HG03571 (cell line): ENCODE measurements around the gene PLPPR1.
"Not testable (repeated sequence)": the region's sequence is repeated elsewhere in the genome, so short reads cannot be mapped to it uniquely, and the experiment has no call there.

Source experiments
- ATAC-seq: cut with Tn5 transposase; IDR thresholded peaks from one replicate; pipeline ENCODE4 v1.9.1; 2021; ENCODE audit not compliant: unreplicated experiment

The PLPPR1 gene

DNA sequence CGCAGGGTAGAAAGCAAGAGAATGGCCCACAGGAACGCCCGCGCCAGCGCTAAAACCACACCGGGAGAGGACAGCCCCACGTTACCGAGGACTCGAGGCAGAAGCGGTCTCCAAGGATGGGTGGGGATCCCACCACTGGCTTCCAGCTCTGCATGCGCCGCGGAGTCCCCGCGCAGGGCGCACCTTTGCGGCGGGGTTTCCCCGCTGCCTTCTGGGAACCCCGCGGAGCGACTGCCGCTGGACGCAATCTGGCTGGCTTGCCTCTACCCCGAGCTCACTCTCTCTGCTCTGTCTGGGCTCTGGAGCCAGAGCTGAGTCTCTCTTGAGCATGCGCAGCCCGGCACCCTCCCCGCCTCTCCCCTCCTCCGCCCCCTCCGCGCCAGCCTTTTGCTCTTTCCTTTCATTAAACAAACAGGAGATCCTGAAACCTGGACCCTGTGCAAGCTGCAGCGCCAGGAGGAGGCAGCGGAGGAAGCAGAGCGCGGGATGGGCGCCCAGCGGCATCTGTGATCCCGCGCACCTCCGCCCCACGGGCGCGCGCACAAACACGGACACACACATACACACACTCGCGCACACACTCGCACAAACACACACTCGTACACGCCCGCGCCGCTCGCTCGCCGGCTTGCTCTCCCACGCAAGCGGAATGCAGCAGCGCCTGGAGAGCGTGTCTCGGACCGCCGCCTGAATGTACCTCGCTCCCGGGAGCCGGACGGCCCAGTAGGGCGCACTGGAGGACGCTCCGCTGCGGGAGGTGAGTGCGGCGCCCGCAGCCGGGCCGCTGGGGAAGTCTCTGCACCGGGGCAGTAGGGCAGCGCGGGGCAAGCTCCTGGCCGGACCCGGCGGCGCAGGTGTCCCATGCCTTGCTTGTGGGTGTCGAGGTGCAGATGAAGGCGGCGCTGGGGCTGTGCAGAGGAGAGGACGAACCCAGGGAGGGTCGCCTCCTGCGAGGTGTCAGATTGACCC is at the start of gene PLPPR1:
Gene PLPPR1, plus strand, starts transcription at position 382 of the 969 bp plus-strand sequence.
- ATAC-seq = no peak

DNA sequence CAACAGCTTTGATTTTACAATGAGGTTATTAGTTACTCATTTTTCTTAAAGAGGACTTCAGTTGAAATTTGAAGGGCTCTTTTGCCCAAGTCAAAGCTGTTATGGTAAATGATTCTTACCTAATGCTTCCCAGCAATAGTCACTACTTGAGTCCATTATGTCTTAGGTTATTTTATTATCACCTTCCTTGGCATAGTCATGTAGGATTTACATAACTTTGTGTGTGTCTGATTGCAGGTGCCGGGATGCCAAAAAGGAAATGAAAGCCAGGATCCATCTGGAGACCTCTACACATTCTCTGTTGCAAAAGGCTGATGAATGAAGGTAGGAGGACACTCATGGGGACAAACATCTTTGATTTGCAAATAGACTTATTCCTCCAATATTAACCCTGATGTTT is 38.8 kb upstream of the PLPPR1 start:
- no peak for ATAC-seq

DNA sequence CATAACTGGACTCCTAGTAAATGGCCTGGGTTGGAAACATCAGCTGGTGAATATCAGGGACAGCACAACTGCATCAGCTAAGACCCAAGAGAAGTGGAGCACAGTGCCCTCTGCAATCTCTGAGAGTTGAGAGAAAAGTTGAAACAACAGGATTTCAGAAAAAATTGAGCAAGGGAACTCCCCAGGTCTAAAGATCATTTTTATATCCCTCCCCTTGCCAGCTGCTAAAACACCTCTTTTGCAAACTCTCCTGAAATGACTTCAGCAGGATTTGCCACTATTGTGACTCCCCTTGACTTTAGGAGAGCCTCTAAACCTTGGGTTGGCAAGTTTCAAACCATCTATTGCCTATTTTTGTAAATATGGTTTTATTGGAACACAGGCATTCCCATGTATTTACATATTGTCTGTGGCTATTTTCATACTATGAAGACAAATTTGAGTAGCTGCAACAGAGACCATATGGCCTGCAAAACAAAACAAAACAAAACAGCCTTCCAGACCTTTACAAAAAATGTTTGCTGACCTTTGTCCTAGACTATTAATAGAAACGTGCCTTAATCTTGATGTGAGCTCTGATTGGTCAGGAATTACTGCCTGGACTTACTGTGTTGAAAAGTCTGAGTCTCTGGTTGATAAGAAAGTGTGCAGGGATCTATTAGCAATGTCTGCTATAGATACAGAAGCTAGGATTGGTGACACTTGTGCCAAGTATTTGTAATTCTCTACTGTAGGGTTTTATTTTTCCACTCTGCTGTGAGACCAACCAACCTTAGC is 37.7 kb upstream of the PLPPR1 start:
- ATAC-seq = no peak

DNA sequence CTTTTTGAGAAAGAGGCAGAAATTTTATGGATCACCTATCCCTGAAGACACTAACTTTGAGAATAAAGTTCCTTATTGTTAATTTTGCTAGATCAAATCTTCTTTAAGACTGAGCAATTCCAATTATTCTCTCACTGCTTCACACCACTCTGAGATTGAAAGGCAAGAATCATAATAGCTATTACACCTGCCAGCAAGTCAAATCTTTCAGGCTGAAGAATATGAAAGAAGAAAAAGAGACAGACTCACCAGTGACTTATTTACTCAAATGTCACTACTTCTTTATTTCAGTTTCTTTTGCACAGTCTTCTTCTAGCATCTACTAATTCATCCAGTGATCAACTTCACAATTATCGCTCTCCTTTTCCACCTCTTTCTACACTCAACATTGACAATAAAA is 35.9 kb upstream of the PLPPR1 start:
- no peak for ATAC-seq

DNA sequence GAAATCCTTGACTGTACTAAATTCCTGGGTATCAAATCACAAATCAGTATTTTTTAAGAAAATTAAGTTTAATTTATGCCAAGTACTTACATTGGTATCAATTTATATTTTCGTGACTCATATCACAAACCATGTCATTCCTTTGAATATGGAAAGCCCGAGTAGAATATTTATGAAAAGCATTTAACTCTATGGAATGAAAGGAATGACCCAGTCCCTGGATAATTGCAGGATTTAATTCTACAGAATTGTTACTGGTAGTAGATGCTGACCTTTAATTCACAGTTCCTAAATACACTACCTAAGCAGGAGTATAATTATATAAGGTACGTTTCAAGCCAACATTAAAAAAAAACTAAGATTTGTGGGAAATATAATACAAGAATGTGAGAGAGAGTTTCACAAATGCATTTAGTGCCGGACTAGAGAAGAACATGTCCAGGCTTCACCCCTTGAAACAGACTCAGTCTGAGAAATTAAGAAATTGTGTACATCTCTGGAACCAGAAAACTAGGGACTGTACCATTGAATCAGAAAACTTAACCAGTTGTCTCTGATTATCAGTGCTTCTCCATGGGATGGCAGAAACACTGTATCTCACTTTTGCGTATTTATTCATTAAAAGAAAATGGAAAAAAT is 28.5 kb upstream of the PLPPR1 start:
- ATAC-seq = no peak

DNA sequence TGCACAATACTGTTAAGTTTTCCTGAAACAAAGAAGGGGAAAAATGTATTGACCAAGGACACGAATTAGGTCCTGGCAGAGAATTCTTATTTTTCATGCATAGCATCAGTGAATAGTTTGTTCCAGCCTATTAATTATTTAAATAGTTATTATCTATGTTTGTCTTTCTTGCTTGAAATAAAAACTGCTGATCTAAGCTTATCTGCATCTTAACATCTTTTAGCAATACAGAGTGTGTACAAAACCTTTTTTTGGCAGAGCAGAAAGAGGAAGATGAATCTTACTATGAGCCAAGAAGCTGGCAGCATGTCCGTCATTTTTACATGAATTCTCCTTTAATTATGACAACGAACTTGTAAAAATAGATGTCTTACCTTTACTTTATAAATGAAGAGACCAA is 23.3 kb upstream of the PLPPR1 start:
- ATAC-seq = no peak

DNA sequence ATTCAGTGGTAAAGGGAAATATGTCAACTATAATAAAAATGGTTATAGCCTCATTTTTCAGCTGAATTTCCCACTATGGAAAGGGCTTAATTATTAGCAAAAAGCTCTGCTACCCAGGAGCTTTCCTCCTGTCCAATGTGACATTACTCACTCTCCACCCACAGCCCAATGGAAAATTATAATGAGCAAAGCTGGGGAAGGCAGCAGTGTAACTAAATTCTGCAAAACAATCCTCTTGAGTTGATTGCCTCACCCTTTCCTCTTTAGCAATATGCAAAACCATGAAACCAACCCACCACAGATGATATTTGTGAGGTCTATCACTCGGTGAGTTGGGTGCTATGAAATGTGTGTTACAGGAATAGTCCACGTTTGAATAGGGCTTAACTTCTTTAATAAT is 14.0 kb upstream of the PLPPR1 start:
- no peak for ATAC-seq

DNA sequence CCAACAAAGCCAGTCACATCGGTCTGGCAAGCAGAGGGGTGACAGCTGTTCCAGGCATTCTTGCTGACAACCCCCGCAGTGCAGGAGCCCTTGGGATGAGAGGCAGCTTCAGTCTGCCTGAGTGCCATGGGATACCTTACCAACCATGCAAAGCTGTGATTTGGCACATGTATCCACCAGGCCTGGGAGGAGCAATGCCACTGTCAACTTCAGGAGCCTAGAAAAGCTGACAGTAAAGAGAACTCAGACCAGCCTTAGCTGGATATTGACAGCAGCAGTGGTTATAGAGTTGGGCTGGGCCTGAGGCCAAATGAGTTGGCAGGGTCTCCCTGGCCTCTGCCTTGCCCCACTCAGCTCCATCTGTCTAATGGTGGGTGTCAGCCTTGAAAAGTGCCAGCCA is 10.1 kb upstream of the PLPPR1 start:
- ATAC-seq = no peak

DNA sequence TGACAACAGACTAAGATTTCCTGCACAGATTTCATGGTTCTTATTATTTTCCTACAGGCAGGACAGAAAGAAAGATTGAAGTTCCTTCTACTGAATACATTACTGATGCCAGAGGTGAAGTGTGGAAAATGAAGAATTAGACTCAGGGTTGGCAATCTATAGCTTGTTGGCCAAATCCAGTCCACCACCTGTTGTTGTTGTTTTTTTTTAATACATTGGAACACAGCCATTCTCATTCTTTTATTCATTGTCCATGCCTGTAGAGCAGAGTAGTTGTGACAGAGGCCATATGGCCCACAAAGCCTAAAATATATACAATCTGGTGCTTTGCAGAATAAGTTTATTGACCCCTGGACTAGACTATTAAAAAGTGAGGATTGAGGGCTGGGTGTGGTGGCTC is 5.8 kb upstream of the PLPPR1 start:
- no peak for ATAC-seq

DNA sequence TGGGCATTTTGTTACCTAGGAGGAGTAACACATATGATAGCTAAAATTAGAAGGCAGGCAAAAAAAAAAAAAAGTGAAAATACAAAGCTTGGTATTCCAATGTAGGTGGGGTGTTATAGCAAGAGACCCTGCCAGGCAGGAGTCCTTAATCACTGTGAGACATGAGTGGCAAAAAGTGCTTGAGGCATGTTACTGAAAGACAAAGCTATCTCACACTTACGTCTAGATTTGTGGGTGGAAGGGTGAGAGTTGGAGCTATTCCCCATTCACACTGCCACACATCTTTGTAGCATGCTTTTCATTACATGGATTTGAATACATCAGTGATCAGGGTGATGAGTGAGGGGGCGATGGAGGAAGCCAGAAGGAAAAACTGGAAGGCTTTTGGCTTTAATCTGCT is 2.6 kb upstream of the PLPPR1 start:
- ATAC-seq = no peak

DNA sequence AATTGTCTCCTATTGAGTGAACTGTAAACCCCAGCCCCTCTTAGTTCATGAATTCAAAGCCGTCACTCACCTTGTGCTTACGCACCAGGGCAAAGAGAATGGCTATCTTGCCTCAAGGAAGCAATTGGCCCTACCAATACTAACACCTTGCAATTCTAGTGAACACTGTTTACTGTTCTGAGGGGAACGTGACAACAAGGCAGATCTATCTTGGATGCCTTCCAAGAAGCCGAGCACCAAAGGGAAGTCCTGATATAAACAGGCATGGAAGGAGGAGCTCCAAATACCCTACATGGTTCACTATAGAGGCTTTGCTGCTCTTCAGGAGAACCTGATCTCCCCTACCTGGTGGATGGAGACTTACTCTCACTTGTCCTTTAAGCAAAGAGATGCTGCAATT is 1.7 kb upstream of the PLPPR1 start:
- ATAC-seq = no peak

DNA sequence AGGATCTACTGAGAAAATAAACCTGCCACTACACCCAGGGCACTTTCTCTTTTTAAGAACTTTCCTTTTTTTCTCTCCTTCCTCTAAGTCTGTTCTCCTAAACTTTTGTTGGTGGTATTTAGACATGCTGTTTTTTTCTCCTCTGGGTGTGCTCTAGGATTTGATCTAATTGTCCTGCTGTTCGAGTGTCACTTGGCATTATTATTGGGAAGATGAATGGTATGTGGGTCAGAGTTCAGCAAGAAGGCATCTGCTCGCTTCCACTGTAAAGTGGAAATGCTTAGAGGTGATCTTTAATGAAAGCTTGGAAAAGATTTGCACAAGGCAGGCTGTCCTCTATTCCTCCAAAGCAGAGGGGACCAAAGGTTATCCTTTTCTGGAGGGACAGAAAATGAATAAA is 1.3 kb upstream of the PLPPR1 start:
- ATAC-seq = no peak

DNA sequence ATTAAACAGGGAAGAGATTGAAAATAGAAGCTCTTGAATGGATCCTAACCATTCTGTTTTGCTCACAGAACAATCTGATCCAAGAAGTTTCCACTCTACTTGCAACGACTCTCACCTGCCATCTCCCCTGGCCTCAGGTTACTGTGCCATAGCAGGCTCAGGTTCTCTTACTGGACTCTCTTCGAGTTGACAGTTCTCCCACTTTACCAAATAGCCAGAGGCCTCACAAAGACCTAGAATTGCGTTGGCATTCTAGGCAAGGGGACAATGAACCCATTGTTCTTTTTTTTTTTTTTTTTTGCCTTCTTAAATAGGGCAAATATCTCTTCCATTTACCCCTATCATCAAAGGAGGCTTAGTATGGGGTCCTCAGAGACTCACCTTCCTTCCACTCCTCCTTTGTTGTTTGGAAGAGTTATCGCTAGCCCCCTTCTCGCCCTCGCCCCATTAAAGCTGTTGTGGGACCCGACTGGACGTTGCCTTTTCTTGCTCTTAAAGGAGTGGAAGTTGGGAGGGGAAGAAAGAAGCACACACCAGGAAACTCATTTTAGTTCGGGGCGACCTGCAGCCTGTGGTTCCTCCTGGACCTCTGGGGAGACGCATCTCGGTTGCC is 688 bp upstream of the PLPPR1 start:
- ATAC-seq = no peak

DNA sequence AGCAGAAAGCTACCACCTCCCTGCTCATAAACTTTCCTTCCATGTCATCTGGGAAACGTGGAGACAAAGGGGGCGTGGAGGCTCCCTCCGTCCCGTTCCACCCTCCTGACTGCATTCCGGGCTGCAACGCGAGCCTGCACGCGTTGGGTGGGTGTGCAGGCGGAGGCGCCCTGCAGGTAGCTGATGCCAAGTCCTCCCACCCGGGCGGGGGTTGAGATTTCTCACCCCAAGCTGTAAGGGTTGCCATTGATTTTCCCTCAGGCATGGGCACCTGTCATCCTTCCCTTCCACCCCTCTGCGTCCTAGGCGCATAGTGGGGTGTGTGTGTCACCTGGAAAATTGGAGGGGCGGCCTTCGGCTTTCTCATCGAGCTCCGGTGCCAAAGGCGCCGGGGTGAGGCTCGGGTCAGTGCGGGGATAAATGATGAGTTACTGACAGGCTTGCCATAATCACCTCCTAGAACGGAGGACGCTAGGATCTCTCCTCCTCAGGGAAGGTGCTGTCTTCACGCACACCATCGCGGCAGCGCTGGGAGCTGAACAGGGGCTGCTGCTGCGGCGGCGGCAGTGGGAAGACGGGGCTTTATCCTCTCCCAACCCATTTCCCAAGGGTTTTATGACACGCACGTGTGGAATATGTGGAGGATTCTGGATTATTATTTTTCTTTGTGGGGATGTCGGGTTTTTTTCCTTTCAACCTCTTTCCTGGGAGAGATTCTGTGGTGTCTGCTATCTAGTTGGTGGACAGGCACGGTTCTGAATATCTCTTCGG is 973 bp downstream of the PLPPR1 start:
- ATAC-seq = no peak

DNA sequence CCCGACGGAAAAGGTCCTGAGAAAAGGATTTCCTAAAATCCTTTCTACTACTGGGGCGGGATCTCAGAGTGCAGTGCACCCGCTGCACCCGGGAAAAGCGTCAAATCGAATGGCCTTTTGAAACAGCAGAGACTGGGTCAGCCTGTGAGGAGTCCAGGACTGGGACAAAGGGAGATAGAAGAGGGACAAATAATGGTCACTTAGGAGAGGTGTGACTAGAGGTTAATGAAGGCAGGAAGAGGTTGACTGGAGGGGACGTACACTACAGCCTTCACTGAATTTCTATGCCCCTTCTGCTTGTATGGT is 1.5 kb downstream of the PLPPR1 start:
- no peak for ATAC-seq

DNA sequence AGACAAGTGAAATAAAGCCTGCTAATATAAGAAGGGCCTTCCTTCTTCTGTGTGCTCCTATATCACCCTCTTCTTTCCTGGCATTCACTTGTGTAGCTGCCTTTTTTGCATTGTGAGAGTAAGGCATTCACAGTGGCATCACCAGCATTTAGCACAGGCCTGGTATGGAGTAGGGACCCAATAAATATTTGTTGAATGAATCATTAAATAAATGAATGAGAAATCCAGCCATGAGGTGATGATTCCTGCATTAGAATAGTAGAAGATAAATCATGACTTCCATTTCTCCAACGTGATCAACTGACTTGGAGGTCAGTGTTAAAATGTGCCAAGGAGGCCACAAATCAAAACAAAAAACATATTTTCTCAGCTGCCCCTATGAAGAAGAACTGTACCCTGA is 3.9 kb downstream of the PLPPR1 start:
- ATAC-seq = no peak

DNA sequence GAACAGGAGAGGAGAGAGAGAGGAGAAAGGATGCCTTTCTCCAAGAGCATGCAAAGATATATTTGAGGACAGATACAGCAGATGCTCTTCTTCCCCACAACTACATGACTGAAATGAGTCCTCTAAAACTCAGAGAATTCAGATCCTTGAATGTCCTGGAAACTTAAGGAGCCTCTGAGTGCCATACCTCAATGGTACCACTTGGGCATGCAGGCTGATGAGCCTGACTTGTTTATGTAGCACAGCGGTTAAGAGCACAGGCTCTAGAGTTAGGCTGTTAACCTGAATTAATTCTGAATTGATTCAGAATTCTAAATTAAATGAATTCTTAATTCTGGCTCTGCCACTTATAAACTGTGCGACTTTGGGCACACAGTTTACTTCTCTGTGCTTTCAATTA is 5.7 kb downstream of the PLPPR1 start:
- ATAC-seq = no peak

DNA sequence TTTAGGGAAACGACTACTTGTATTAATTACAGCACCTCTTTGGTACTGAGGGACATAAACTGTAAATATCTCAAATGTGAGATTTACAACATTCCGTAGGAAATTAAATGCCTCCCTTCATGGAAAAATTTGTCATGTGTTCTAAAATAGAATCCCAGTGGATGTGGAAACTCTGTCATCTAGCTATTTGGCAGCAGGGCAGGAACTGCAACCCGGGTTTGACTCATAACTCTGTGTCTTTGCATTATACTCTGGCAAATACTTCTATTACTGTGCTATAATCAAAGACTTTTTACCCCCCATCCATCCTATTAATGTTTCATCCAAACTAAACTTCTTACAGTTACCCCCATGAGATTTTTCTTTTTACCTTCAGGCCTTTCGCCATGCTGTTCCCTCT is 6.6 kb downstream of the PLPPR1 start:
- ATAC-seq = no peak

DNA sequence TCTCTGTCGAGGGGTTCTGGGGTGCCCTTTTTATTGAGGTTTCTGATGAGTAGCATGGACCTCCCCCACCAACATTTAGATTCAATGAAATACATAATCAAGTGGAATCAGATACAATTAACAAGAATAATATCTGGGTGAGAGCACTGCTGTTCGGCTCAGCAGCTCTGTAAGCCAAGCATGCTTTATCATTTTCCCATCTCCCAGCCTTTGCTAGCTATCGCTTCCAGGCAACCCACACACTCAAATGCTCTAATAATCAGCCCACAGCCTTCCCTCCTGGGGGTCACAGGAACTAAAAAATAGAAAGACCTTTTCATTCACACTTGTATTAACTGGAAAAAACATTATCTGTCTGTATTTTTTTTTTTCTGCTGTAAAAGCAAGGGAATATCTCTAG is 8.9 kb downstream of the PLPPR1 start:
- ATAC-seq = no peak

DNA sequence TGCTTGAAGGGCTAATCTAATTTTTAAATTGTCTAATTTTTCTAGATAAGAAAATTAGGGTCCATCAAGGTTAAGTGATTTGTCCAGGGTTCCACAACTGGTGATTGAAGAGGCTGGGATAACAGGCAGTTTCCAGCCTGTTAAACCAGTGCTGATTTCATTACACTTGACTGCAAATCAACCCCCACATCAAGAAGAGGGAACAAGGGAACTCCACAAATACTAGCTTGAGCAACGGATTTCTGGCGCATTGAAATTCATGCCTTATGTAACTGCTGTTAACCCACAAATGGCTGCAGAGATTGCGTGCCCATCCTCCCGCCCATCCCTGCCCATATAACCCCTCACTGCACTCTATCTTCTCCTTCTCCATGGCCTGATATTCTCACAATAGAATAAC is 10.0 kb downstream of the PLPPR1 start:
- no peak for ATAC-seq

DNA sequence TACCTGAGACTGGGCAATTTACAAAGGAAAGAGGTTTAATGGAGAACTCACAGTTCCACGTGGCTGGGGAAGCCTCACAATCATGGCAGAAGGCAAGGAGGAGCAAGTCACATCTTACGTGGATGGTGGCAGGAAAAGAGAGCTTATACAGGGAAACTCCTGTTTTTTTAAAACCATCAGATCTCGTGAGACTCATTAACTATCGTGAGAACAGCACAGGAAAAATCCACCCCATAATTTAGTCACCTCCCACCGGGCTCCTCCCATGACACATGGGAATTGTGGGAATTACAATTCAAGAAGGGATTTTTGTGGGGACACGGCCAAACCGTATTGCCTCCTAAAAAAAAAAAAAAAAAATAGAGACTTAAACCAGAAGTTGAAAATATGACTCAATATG is 11.1 kb downstream of the PLPPR1 start:
- ATAC-seq = not testable (repeated sequence)
